ENCODE results near the gene DTYMK.

DTYMK gene

GRCh38 chr2:241657786-241658254, 28.8 kb downstream of the DTYMK start:
- no peaks in the 10 kb centered on the region for H3K79me2 ChIP-seq (ENCODE audit: insufficient read depth, low read length)
- no peaks in the 10 kb centered on the region for H3K4me1 ChIP-seq (ENCODE audit: insufficient read depth, low read length, severe bottlenecking)
- H3K9me3 ChIP-seq (ENCODE audit: low read length): no peaks in the 10 kb centered on the region
- H4K20me1 ChIP-seq (ENCODE audit: insufficient read depth, low read length): no peaks in the 10 kb centered on the region
- TF ChIP-seq, protein P1, sequence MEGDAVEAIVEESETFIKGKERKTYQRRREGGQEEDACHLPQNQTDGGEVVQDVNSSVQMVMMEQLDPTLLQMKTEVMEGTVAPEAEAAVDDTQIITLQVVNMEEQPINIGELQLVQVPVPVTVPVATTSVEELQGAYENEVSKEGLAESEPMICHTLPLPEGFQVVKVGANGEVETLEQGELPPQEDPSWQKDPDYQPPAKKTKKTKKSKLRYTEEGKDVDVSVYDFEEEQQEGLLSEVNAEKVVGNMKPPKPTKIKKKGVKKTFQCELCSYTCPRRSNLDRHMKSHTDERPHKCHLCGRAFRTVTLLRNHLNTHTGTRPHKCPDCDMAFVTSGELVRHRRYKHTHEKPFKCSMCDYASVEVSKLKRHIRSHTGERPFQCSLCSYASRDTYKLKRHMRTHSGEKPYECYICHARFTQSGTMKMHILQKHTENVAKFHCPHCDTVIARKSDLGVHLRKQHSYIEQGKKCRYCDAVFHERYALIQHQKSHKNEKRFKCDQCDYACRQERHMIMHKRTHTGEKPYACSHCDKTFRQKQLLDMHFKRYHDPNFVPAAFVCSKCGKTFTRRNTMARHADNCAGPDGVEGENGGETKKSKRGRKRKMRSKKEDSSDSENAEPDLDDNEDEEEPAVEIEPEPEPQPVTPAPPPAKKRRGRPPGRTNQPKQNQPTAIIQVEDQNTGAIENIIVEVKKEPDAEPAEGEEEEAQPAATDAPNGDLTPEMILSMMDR (IDR thresholded peaks at IDR 0.05; ENCODE audit: low read length): no peak
- TF ChIP-seq EZH2 (IDR thresholded peaks at IDR 0.05; ENCODE audit: borderline replicate concordance, low read length): no peak
- peaks cover 82% of the 10 kb centered on the region for H3K36me3 ChIP-seq (ENCODE audit: insufficient read depth, low read length)
- no peaks in the 10 kb centered on the region for H3F3A ChIP-seq (ENCODE audit: insufficient read depth, low read length)
- H3K4me3 ChIP-seq (ENCODE audit: low read depth, low read length, poor library complexity, severe bottlenecking): no peak overlapping the region
- no peak overlapping the region for H3K4me2 ChIP-seq (ENCODE audit: low read length)
- H3K9ac ChIP-seq (ENCODE audit: low read length): no peak overlapping the region
- H3K27ac ChIP-seq (ENCODE audit: low read depth, low read length, poor library complexity, severe bottlenecking): no peak overlapping the region
- no peaks in the 10 kb centered on the region for H3K9me2 ChIP-seq (ENCODE audit: low read depth, low read length)
- no peak overlapping the region for H2AFZ ChIP-seq (ENCODE audit: low read length)
- H3K27me3 ChIP-seq (ENCODE audit: insufficient read depth, low read length): no peaks in the 10 kb centered on the region

GRCh38 chr2:241656190-241656741, 30.3 kb downstream of the DTYMK start:
- no peaks in the 10 kb centered on the region for H4K20me1 ChIP-seq (ENCODE audit: insufficient read depth, low read length)
- no peaks in the 10 kb centered on the region for H3K79me2 ChIP-seq (ENCODE audit: insufficient read depth, low read length)
- H3K36me3 ChIP-seq (ENCODE audit: insufficient read depth, low read length): peaks cover 80% of the 10 kb centered on the region
- no peak overlapping the region for H3K9ac ChIP-seq (ENCODE audit: low read length)
- no peaks in the 10 kb centered on the region for H3K4me1 ChIP-seq (ENCODE audit: insufficient read depth, low read length, severe bottlenecking)
- H3K9me3 ChIP-seq (ENCODE audit: low read length): no peaks in the 10 kb centered on the region
- H3K9me2 ChIP-seq (ENCODE audit: low read depth, low read length): no peaks in the 10 kb centered on the region
- no peak overlapping the region for H2AFZ ChIP-seq (ENCODE audit: low read length)
- H3K27ac ChIP-seq (ENCODE audit: low read depth, low read length, poor library complexity, severe bottlenecking): no peak overlapping the region
- H3F3A ChIP-seq (ENCODE audit: insufficient read depth, low read length): no peaks in the 10 kb centered on the region
- no peak overlapping the region for H3K4me3 ChIP-seq (ENCODE audit: low read depth, low read length, poor library complexity, severe bottlenecking)
- no peak for TF ChIP-seq EZH2 (IDR thresholded peaks at IDR 0.05; ENCODE audit: borderline replicate concordance, low read length)
- TF ChIP-seq, protein P1 (IDR thresholded peaks at IDR 0.05; ENCODE audit: low read length): no peak
- no peaks in the 10 kb centered on the region for H3K27me3 ChIP-seq (ENCODE audit: insufficient read depth, low read length)
- H3K4me2 ChIP-seq (ENCODE audit: low read length): no peak overlapping the region

GRCh38 chr2:241655516-241656189, 31.0 kb downstream of the DTYMK start:
- H3K4me3 ChIP-seq (ENCODE audit: low read depth, low read length, poor library complexity, severe bottlenecking): no peak overlapping the region

More at GRCh38 chr2:241655516-241656189, 31.0 kb downstream of the DTYMK start:
- H3F3A ChIP-seq (ENCODE audit: insufficient read depth, low read length): no peaks in the 10 kb centered on the region
- H3K4me2 ChIP-seq (ENCODE audit: low read length): no peak overlapping the region
- H3K9me3 ChIP-seq (ENCODE audit: low read length): no peaks in the 10 kb centered on the region
- TF ChIP-seq EZH2 (IDR thresholded peaks at IDR 0.05; ENCODE audit: borderline replicate concordance, low read length): no peak
- TF ChIP-seq, protein P1 (IDR thresholded peaks at IDR 0.05; ENCODE audit: low read length): no peak
- no peaks in the 10 kb centered on the region for H3K9me2 ChIP-seq (ENCODE audit: low read depth, low read length)
- no peaks in the 10 kb centered on the region for H3K27me3 ChIP-seq (ENCODE audit: insufficient read depth, low read length)
- no peaks in the 10 kb centered on the region for H4K20me1 ChIP-seq (ENCODE audit: insufficient read depth, low read length)
- H3K27ac ChIP-seq (ENCODE audit: low read depth, low read length, poor library complexity, severe bottlenecking): no peak overlapping the region
- no peaks in the 10 kb centered on the region for H3K4me1 ChIP-seq (ENCODE audit: insufficient read depth, low read length, severe bottlenecking)
- H3K9ac ChIP-seq (ENCODE audit: low read length): no peak overlapping the region
- H3K79me2 ChIP-seq (ENCODE audit: insufficient read depth, low read length): no peaks in the 10 kb centered on the region
- H2AFZ ChIP-seq (ENCODE audit: low read length): no peak overlapping the region
- H3K36me3 ChIP-seq (ENCODE audit: insufficient read depth, low read length): peaks cover 81% of the 10 kb centered on the region
